Effector memory CD4-positive, alpha-beta T cell (primary cell): ENCODE data around the gene CD4.

Experiments
- DNase-seq, 3 donors: peaks; one replicate each; pipeline ENCODE4 v3.0.0-alpha.2; 2020
- H3K27ac ChIP-seq: 2 replicates; pipeline ENCODE4 v1.7.0; 2013; ENCODE audit warnings: mild to moderate bottlenecking, low read length, moderate library complexity; ENCODE audit not compliant: insufficient read depth, poor library complexity, severe bottlenecking
- H3K27me3 ChIP-seq: replicated peaks from 2 replicates; pipeline ENCODE4 v1.7.0; 2013; ENCODE audit warnings: mild to moderate bottlenecking, low read length; ENCODE audit not compliant: insufficient read depth, control insufficient read depth, poor library complexity, severe bottlenecking
- H3K36me3 ChIP-seq: 2 replicates; pipeline ENCODE4 v1.7.0; 2013; ENCODE audit warnings: mild to moderate bottlenecking, low read length, moderate library complexity; ENCODE audit not compliant: control insufficient read depth, insufficient read depth
- H3K4me1 ChIP-seq: 2 replicates; pipeline ENCODE4 v1.7.0; 2013; ENCODE audit warnings: low read length, mild to moderate bottlenecking; ENCODE audit not compliant: control insufficient read depth, insufficient read depth, poor library complexity, severe bottlenecking
- H3K4me3 ChIP-seq: 2 replicates; pipeline ENCODE4 v1.7.0; 2013; ENCODE audit warnings: low read length, low read depth, mild to moderate bottlenecking; ENCODE audit not compliant: insufficient read depth, poor library complexity, severe bottlenecking
- H3K9me3 ChIP-seq: 2 replicates; pipeline ENCODE4 v1.7.0; 2013; ENCODE audit warnings: mild to moderate bottlenecking, low read length, moderate library complexity; ENCODE audit not compliant: control insufficient read depth

Gene CD4

DNA sequence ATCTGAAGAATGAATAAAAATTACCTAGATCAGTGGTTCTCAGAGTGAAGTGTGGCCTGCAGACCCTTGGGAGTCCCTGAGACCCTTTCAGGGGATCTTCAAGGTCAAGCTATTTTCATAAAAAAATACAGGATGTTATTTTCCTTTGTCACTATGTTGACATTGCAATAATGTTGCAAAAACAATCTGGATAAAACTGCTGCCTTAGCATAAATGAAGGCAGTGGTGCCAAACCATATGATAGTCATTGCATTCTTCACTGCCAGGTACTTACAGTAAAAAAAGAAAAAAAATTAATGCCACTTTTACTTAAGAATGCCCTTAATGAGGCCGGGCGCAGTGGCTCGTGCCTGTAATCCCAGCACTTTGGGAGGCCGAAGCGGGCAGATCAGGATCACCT lies 2.0 kb upstream of the CD4 start:
- Histone ChIP-seq H3K27ac (peak overlapping the region; percentile 63), H3K4me3 (no peak overlapping the region), H3K4me1 (peaks cover 46% of the 10 kb centered on the region)

DNA sequence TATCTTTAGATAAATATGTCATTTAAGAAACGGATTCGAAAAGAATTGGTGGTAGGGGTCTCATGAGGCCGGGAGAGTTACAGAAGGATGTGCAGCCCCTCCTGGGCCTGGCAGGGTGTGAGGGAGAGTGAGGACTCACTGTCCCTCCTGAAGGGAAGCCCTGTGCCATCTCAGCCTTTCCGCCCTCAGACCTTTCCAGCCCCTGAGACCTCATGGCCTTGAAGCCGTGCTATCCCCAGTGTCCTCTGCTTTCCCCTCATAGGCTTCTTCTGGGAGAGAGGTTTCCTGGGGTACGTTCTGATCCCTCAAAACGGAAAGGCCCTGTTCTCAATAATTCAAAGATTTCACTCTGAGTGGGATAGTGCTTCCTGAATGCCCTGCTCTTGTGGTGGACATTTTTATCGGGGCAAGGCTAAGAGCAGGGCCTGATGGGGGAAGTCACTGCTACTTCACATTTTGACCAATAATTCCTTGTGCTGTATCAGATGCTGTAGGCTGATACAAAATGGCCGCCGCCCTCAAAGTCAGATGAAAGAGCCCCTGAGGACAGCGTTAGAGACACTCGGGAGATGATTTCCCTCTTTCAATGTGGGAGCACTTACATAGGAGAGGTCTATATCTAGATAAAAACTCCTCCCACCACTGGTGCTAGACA lies 1.3 kb downstream of the CD4 start:
- Histone ChIP-seq H3K27me3 (no peaks in the 10 kb centered on the region), H3K27ac (peak overlapping the region; percentile 80), H3K4me3 (peak overlapping the region; percentile 73), H3K9me3 (no peaks in the 10 kb centered on the region), H3K4me1 (peaks cover 47% of the 10 kb centered on the region), H3K36me3 (peaks cover 9% of the 10 kb centered on the region)
- DNase-seq, result peak in 2 of 3 donors; percentile 29 to 42

More for the DNA sequence above, 2.0 kb upstream of the CD4 start:
- no peak for DNase-seq
- no peaks in the 10 kb centered on the region for H3K27me3 ChIP-seq
- no peaks in the 10 kb centered on the region for H3K9me3 ChIP-seq
- H3K36me3 ChIP-seq, result no peaks in the 10 kb centered on the region

- H3K36me3 ChIP-seq, result peaks cover 22% of the 10 kb centered on the region
- H3K27ac ChIP-seq, result peak overlapping the region; percentile 80
- H3K4me1 ChIP-seq, result peaks cover 33% of the 10 kb centered on the region
- no peaks in the 10 kb centered on the region for H3K9me3 ChIP-seq
- H3K4me3 ChIP-seq, result peak overlapping the region; percentile 73
- no peaks in the 10 kb centered on the region for H3K27me3 ChIP-seq
- peak in 1 of 3 donors; percentile 21 for DNase-seq
Observed at GRCh38 chr12:6791931-6792520, 2.7 kb downstream of the CD4 start.

GRCh38 chr12:6792522-6793201 lies 3.3 kb downstream of the CD4 start:
- H3K27me3 ChIP-seq, result no peaks in the 10 kb centered on the region
- peaks cover 28% of the 10 kb centered on the region for H3K36me3 ChIP-seq
- peak overlapping the region; percentile 80 for H3K27ac ChIP-seq
- peaks cover 27% of the 10 kb centered on the region for H3K4me1 ChIP-seq
- H3K4me3 ChIP-seq, result peak overlapping the region; percentile 73
- peak in 1 of 3 donors; percentile 39 for DNase-seq
- H3K9me3 ChIP-seq, result no peaks in the 10 kb centered on the region

DNA sequence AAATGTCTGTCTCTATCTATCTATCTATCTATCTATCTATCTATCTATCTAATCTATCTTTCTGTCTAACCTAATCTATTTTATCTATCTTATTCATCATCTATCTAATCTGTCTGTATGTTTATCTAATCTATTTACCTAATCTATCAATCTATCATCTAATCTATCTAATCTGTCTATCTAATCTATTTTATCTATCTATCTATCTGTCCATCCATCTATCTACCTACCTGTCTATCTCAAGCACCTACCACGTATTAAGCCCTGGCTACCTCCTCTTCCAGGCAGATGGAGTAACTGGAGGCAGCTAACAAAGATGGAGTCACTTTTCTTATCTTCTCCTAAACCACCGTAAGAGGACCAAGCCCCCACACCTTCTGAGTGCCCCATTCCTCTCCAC lies 5.8 kb downstream of the CD4 start:
- Histone ChIP-seq H3K4me1 (peaks cover 14% of the 10 kb centered on the region), H3K27ac (no peak overlapping the region), H3K27me3 (no peaks in the 10 kb centered on the region), H3K9me3 (no peaks in the 10 kb centered on the region), H3K36me3 (peaks cover 46% of the 10 kb centered on the region), H3K4me3 (no peak overlapping the region)
- DNase-seq, result no peak

- no peaks in the 10 kb centered on the region for H3K9me3 ChIP-seq
- peaks cover 52% of the 10 kb centered on the region for H3K36me3 ChIP-seq
- H3K4me1 ChIP-seq, result peaks cover 14% of the 10 kb centered on the region
- H3K27me3 ChIP-seq, result no peaks in the 10 kb centered on the region
- no peak overlapping the region for H3K4me3 ChIP-seq
- DNase-seq, result no peak
- H3K27ac ChIP-seq, result no peak overlapping the region
Observed at GRCh38 chr12:6796576-6796975, 7.2 kb downstream of the CD4 start.

DNA sequence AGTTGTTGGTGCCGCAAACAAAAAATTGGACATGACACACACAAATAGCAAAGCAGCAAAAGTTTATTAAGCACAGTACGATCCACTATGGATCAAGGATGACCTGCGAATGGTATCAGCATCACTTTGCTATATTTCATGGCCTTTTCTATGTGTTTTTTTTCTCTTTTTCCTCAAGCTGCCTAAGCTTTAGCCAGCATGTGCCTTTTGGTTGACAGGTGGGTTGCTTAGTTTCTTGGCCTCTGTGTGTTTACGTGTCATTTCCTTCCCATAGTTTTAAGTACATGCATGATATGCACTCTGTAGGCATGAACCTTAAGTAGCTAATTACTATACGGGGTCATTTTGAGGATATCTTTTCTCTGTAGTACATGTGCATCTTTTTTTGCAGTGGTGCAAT lies 9.8 kb downstream of the CD4 start:
- no peak overlapping the region for H3K27ac ChIP-seq
- H3K9me3 ChIP-seq, result no peaks in the 10 kb centered on the region
- peaks cover 66% of the 10 kb centered on the region for H3K36me3 ChIP-seq
- no peaks in the 10 kb centered on the region for H3K27me3 ChIP-seq
- no peak for DNase-seq
- no peaks in the 10 kb centered on the region for H3K4me1 ChIP-seq
- no peak overlapping the region for H3K4me3 ChIP-seq

- no peaks in the 10 kb centered on the region for H3K9me3 ChIP-seq
- DNase-seq, result no peak
- peaks cover 33% of the 10 kb centered on the region for H3K36me3 ChIP-seq
- H3K27ac ChIP-seq, result no peak overlapping the region
- no peak overlapping the region for H3K4me3 ChIP-seq
- no peaks in the 10 kb centered on the region for H3K27me3 ChIP-seq
- H3K4me1 ChIP-seq, result no peaks in the 10 kb centered on the region
Observed at GRCh38 chr12:6807170-6807569, 17.8 kb downstream of the CD4 start.

DNA sequence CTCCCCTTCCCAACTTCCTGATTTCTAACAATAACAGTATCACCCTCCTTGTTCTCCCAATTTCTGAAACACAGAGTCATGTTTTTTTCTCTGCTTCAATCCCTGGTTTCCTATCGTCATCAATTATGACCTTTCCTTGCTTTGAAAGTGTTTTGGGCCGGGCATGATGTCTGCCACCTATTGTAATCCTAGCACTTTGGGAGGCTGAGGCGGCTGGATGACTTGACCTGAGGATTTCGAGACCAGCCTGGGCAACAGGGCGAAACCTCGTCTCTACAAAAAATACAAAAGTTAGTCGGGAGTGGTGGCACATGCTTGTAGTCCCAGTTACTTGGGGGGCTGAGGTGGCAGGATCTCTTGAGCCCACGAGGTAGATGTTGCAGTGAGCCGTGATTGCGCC lies 19.7 kb downstream of the CD4 start:
- no peak for DNase-seq
- Histone ChIP-seq H3K27me3 (no peaks in the 10 kb centered on the region), H3K36me3 (peaks cover 22% of the 10 kb centered on the region), H3K4me1 (no peaks in the 10 kb centered on the region), H3K9me3 (no peaks in the 10 kb centered on the region), H3K27ac (no peak overlapping the region), H3K4me3 (no peak overlapping the region)

DNA sequence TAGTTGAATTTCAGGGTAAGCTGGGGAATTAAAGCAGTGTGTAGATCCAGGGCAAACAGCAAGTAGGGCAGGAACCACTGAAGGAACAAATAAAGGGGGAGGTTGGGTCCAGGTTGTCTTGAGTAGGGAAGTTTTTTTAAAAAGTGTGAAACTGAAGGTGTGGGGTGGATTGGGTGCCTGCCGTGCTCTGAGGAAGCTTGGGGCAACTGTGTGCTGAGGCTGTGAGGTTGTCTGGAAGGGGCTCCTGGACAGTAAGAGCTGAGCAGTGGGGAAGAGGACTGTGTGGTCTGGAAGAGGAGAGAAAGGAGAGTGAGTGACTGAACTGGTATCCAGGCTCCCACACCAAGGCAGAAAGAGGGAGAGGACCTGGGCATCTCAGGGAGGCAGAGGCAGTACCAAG lies 21.4 kb downstream of the CD4 start:
- Histone ChIP-seq H3K27me3 (no peaks in the 10 kb centered on the region), H3K4me3 (no peak overlapping the region), H3K27ac (no peak overlapping the region), H3K9me3 (no peaks in the 10 kb centered on the region), H3K36me3 (peaks cover 31% of the 10 kb centered on the region), H3K4me1 (no peaks in the 10 kb centered on the region)
- DNase-seq, result no peak
